Glomerular endothelial cell (primary cell): ENCODE measurements around the gene NTS. TPM values are rescaled to one million over a fixed set of nuclear protein-coding genes. Genes with fewer than 3 reads are reported as not detected.

ENCODE experiments used
- DNase-seq: peaks from one replicate; pipeline ENCODE4 v3.0.0-alpha.2; 2011; ENCODE audit warnings: low read depth, low spot score; ENCODE audit errors: extremely low read depth
- total RNA-seq: library from RNA; depleted of rRNA; stranded (reverse); fragments of >200 nt; gene quantifications from 2 replicates; pipeline ENCODE4 v1.2.3, GENCODE V29; 2015

Gene NTS
- total RNA-seq, 1 donor from 2014 or later, result not detected

DNA sequence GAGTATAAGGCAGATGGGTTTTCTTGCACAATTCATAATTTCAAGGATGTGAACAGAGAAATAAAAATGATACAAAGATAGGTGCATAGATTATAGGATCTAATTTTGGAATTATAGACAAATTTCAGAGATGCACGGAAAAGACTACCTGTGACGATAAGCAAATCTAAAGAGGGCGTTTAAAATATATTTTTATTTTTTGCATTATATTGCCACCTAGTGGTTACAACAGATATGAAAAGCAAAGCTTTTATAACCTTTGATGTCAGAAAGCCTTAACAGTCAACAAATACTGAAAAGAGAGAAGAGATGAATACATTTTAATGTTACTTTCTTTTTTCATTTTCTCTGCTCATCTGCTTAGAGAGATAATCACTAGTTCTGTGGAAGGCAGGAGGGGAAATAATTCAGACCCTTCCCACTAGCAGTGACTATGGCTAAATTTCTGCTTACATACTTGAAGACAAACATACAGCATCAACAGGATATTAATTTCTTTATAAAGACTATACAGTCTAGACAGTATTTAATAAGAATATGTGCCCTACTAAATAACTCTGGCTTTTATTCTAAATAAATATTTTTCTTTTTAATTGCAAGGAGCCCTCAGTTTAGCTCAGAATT lies 46.3 kb downstream of the NTS start:
- no peak for DNase-seq

DNA sequence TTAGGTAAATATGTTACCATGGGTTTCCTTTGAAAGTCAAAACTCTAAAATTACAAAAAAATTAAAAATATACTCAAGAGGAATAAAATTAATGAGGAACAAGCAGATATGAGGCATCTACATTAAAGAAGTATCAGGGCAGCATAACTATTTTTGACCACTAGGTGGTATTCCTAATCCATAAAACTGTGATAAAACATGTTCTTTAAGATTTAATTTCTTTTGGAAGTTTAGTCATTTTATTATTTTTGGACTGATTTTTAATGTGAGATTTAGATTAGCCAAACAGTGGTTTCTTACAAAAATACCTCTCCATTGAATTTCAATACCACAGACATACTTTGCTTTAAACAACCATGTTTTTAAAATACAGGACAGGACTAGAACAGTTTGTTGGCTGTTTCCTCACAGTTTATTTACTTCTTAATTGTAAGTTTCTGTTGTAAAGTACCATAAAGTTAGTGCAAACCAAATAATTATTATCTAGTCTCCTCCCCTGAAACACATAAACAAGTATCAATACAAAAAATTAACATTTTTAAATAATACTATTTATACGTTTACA lies 49.8 kb downstream of the NTS start:
- peak; percentile 37 for DNase-seq

DNA sequence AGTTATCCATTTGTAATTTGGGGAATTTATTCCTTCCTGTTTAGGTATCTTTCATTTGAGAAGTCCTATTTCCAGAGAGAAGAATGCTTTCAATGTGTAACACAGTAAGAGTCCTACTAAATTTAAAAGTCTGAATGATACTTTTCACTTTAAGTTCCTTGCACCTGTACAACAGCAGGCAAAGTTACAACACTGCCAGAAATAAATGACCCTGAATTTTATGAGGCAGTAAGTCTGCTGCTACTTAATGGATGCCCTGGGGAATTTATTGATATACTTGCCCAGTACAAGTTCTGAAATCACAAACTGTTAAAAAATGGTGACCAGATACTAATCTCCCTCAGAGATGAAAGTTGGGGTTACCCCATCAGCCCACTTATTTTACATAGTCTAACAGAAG lies 53.1 kb downstream of the NTS start:
- no peak for DNase-seq

Other genes with a start within 250 kb of the NTS start
- gene RASSF9, start 37.9 kb upstream of the NTS start, total RNA-seq, result 0.87 and 1.4 TPM in 2 replicates